ENCODE measurements around the gene SHISAL2A.

The SHISAL2A gene

GRCh38 chr1:52635321-52636089, 2.5 kb downstream of the SHISAL2A start:
- ATAC-seq: no peak
- H3K4me3 Mint-ChIP-seq: peak overlapping the region; percentile 74
- DNase-seq (ENCODE audit: low spot score in 2 of 2): no peak
- peak overlapping the region; percentile 97 for H3K27ac Mint-ChIP-seq
- no peaks in the 10 kb centered on the region for H3K9me3 Mint-ChIP-seq
- peaks cover 10% of the 10 kb centered on the region for H3K36me3 Mint-ChIP-seq
- H3K4me1 Mint-ChIP-seq: peaks cover 77% of the 10 kb centered on the region

- ATAC-seq: peak; percentile 65
- Mint-ChIP-seq H3K9me3 (no peaks in the 10 kb centered on the region), H3K4me3 (peak overlapping the region; percentile 71), H3K27ac (peak overlapping the region; percentile 97), H3K4me1 (peaks cover 78% of the 10 kb centered on the region), H3K36me3 (peaks cover 10% of the 10 kb centered on the region)
- peak; percentile 36 to 85 for DNase-seq (ENCODE audit: low spot score in 2 of 2)
Measured at GRCh38 chr1:52636721-52637695, 4.0 kb downstream of the SHISAL2A start.

GRCh38 chr1:52637946-52638345, 5.0 kb downstream of the SHISAL2A start:
- H3K4me1 Mint-ChIP-seq: peaks cover 72% of the 10 kb centered on the region
- peaks cover 18% of the 10 kb centered on the region for H3K36me3 Mint-ChIP-seq
- H3K27ac Mint-ChIP-seq: peak overlapping the region; percentile 97
- peak overlapping the region; percentile 71 for H3K4me3 Mint-ChIP-seq
- ATAC-seq: no peak
- no peak for DNase-seq (ENCODE audit: low spot score in 2 of 2)
- no peaks in the 10 kb centered on the region for H3K9me3 Mint-ChIP-seq

GRCh38 chr1:52640697-52641096, 7.7 kb downstream of the SHISAL2A start:
- Mint-ChIP-seq H3K9me3 (no peaks in the 10 kb centered on the region), H3K4me1 (peaks cover 54% of the 10 kb centered on the region), H3K36me3 (peaks cover 30% of the 10 kb centered on the region), H3K27ac (peak overlapping the region; percentile 81), H3K4me3 (no peak overlapping the region)
- ATAC-seq (no peak), DNase-seq (ENCODE audit: low spot score in 2 of 2) (no peak)

GRCh38 chr1:52641307-52641706, 8.3 kb downstream of the SHISAL2A start:
- no peak overlapping the region for H3K4me3 Mint-ChIP-seq
- DNase-seq (ENCODE audit: low spot score in 2 of 2) (no peak), ATAC-seq (no peak)
- H3K27ac Mint-ChIP-seq: peak overlapping the region; percentile 81
- H3K36me3 Mint-ChIP-seq: peaks cover 31% of the 10 kb centered on the region
- no peaks in the 10 kb centered on the region for H3K9me3 Mint-ChIP-seq
- peaks cover 49% of the 10 kb centered on the region for H3K4me1 Mint-ChIP-seq

- Mint-ChIP-seq H3K4me1 (peaks cover 28% of the 10 kb centered on the region), H3K9me3 (no peaks in the 10 kb centered on the region), H3K4me3 (no peak overlapping the region), H3K27ac (peak overlapping the region; percentile 0), H3K36me3 (peaks cover 35% of the 10 kb centered on the region)
- DNase-seq (ENCODE audit: low spot score in 2 of 2) (no peak), ATAC-seq (no peak)
Measured at GRCh38 chr1:52645261-52645660, 12.3 kb downstream of the SHISAL2A start.

GRCh38 chr1:52651904-52652303, 18.9 kb downstream of the SHISAL2A start:
- Mint-ChIP-seq H3K4me1 (peaks cover 21% of the 10 kb centered on the region), H3K36me3 (peaks cover 2% of the 10 kb centered on the region), H3K27ac (peak overlapping the region; percentile 45), H3K4me3 (no peak overlapping the region), H3K9me3 (no peaks in the 10 kb centered on the region)
- ATAC-seq: no peak
- no peak for DNase-seq (ENCODE audit: low spot score in 2 of 2)

GRCh38 chr1:52653207-52653849, 20.4 kb downstream of the SHISAL2A start:
- no peak for ATAC-seq
- Mint-ChIP-seq H3K27ac (peak overlapping the region; percentile 58), H3K4me1 (peaks cover 27% of the 10 kb centered on the region), H3K9me3 (no peaks in the 10 kb centered on the region), H3K36me3 (no peaks in the 10 kb centered on the region), H3K4me3 (no peak overlapping the region)
- no peak for DNase-seq (ENCODE audit: low spot score in 2 of 2)

GRCh38 chr1:52654063-52654462, 21.1 kb downstream of the SHISAL2A start:
- Mint-ChIP-seq H3K4me3 (no peak overlapping the region), H3K4me1 (peaks cover 32% of the 10 kb centered on the region), H3K27ac (peak overlapping the region; percentile 58), H3K9me3 (no peaks in the 10 kb centered on the region), H3K36me3 (peaks cover 6% of the 10 kb centered on the region)
- DNase-seq (ENCODE audit: low spot score in 2 of 2) (no peak), ATAC-seq (no peak)

- no peaks in the 10 kb centered on the region for H3K9me3 Mint-ChIP-seq
- ATAC-seq (no peak), DNase-seq (ENCODE audit: low spot score in 2 of 2) (no peak)
- peak overlapping the region; percentile 95 for H3K27ac Mint-ChIP-seq
- H3K4me3 Mint-ChIP-seq: no peak overlapping the region
- peaks cover 36% of the 10 kb centered on the region for H3K4me1 Mint-ChIP-seq
- peaks cover 13% of the 10 kb centered on the region for H3K36me3 Mint-ChIP-seq
Measured at GRCh38 chr1:52657702-52658101, 24.7 kb downstream of the SHISAL2A start.

- ATAC-seq: peak; percentile 87
- H3K36me3 Mint-ChIP-seq: peaks cover 13% of the 10 kb centered on the region
- H3K27ac Mint-ChIP-seq: peak overlapping the region; percentile 95
- no peaks in the 10 kb centered on the region for H3K9me3 Mint-ChIP-seq
- peaks cover 29% of the 10 kb centered on the region for H3K4me1 Mint-ChIP-seq
- H3K4me3 Mint-ChIP-seq: peak overlapping the region; percentile 41
- DNase-seq (ENCODE audit: low spot score in 2 of 2): no peak
Measured at GRCh38 chr1:52658795-52659194, 25.8 kb downstream of the SHISAL2A start.

- H3K36me3 Mint-ChIP-seq: peaks cover 13% of the 10 kb centered on the region
- peaks cover 29% of the 10 kb centered on the region for H3K4me1 Mint-ChIP-seq
- H3K27ac Mint-ChIP-seq: peak overlapping the region; percentile 95
- no peaks in the 10 kb centered on the region for H3K9me3 Mint-ChIP-seq
- H3K4me3 Mint-ChIP-seq: peak overlapping the region; percentile 41
- peak; percentile 88 for ATAC-seq
- peak in 1 of 2 donors; percentile 66 for DNase-seq (ENCODE audit: low spot score in 2 of 2)
Measured at GRCh38 chr1:52659356-52659755, 26.4 kb downstream of the SHISAL2A start.

GRCh38 chr1:52659851-52660596, 27.1 kb downstream of the SHISAL2A start:
- peak overlapping the region; percentile 95 for H3K27ac Mint-ChIP-seq
- ATAC-seq: no peak
- peaks cover 13% of the 10 kb centered on the region for H3K36me3 Mint-ChIP-seq
- H3K9me3 Mint-ChIP-seq: no peaks in the 10 kb centered on the region
- H3K4me1 Mint-ChIP-seq: peaks cover 29% of the 10 kb centered on the region
- peak overlapping the region; percentile 41 for H3K4me3 Mint-ChIP-seq
- no peak for DNase-seq (ENCODE audit: low spot score in 2 of 2)

GRCh38 chr1:52660807-52661206, 27.8 kb downstream of the SHISAL2A start:
- no peak for ATAC-seq
- no peak overlapping the region for H3K4me3 Mint-ChIP-seq
- H3K27ac Mint-ChIP-seq: peak overlapping the region; percentile 95

More at GRCh38 chr1:52660807-52661206, 27.8 kb downstream of the SHISAL2A start:
- Mint-ChIP-seq H3K4me1 (peaks cover 24% of the 10 kb centered on the region), H3K9me3 (no peaks in the 10 kb centered on the region), H3K36me3 (peaks cover 13% of the 10 kb centered on the region)
- no peak for DNase-seq (ENCODE audit: low spot score in 2 of 2)

All from stimulated activated effector memory CD8-positive, alpha-beta T cell treated with anti-CD3 and anti-CD28 coated beads, Interleukin-12 subunit alpha, Interleukin-12 subunit beta, amount 100 ng/mL, for 72 hours (primary cell).